Measurements from ENCODE around the gene PIK3R1. TPM values are rescaled to one million over a fixed set of nuclear protein-coding genes. Genes with fewer than 3 reads are reported as not detected.
A peak's percentile ranks its signal among the peaks of the same experiment; 100 is the strongest.

The PIK3R1 gene
- total RNA-seq, 4 donors from 2014 or later: 101 to 358 (median 190) TPM

DNA sequence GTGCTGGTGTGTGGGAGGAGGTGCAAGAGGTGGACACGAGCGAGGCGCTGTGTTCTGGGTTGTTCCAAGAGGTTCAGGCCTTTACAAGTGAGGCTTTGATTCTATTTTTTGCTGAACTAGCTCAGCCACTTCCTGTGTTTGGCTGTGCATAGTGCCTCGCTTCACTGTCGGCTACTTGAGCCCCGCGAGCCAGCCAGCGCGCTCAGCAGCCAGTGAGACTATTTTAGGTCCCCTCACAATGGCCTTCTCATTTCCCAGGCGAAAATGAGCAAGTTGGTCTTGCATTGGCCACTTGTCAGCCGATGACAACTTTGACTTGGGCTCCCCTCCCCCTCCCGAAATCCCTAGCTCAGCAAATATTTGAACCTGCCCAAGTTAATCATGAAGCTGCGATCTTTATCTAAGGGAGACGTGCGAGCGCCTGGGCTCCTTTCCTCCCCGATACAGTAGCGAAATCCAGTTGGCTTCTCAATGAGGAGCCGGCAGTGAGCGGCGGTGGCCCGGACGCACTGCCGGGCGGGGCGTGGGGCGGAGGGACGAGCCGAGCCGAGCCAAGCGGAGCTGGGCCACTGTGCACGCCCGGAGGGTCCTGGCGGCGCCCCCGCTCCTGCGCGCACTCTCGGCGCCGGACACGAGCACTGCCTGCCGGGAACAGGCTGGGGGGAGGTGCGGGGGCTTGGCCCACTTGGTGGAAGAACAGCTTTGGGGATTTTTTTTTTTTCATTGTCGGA lies 72.6 kb downstream of the PIK3R1 start:
- TF ChIP-seq, protein P1, sequence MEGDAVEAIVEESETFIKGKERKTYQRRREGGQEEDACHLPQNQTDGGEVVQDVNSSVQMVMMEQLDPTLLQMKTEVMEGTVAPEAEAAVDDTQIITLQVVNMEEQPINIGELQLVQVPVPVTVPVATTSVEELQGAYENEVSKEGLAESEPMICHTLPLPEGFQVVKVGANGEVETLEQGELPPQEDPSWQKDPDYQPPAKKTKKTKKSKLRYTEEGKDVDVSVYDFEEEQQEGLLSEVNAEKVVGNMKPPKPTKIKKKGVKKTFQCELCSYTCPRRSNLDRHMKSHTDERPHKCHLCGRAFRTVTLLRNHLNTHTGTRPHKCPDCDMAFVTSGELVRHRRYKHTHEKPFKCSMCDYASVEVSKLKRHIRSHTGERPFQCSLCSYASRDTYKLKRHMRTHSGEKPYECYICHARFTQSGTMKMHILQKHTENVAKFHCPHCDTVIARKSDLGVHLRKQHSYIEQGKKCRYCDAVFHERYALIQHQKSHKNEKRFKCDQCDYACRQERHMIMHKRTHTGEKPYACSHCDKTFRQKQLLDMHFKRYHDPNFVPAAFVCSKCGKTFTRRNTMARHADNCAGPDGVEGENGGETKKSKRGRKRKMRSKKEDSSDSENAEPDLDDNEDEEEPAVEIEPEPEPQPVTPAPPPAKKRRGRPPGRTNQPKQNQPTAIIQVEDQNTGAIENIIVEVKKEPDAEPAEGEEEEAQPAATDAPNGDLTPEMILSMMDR (IDR thresholded peaks at IDR 0.05): no peak
- TF ChIP-seq POLR2A (IDR thresholded peaks at IDR 0.05): peak in 1 of 2 donors; percentile 33
- peak; percentile 66 to 72 for DNase-seq
- Histone ChIP-seq H3K9me3 (no peaks in the 10 kb centered on the region), H3K4me3 (peak overlapping the region; percentile 47 to 55), H3K4me1 (peaks cover 0 to 15% of the 10 kb centered on the region in 2 donors), H3K27me3 (no peaks in the 10 kb centered on the region), H3K36me3 (no peaks in the 10 kb centered on the region), H3K27ac (peak overlapping the region; percentile 93 to 95)
- intact Hi-C loops (cut with DNase I; ENCODE audit: low total_unique reads): loop anchor here (5.0 to 10.0 kb wide), 2 partner anchors 177 to 674 kb away; no protein-coding TSS in a partner anchor

DNA sequence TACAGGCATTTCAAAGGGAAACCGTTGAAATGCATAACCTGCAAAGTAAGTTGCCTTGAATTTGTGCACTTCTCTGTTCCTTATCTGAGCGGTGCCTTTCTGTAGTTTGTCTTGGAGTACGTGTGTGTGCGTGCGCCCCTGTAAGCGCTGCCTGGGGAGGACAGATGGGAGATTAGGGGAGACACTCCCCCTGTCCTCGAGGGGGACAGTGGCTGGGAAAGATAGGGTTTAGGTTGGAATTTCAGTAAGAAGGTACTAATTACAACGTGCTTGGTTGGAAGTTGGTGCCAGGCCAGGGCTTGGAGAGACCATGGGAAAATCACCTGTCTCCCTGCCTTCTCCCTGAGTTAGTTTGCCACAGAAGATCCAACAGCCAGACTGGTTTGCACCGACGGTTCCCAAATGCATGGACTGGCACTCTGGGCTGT lies 73.2 kb downstream of the PIK3R1 start:
- peak in 1 of 2 donors; percentile 55 for DNase-seq
- intact Hi-C loops (cut with DNase I; ENCODE audit: low total_unique reads): loop anchor here (5.0 to 10.0 kb wide), 2 partner anchors 176 to 674 kb away; no protein-coding TSS in a partner anchor
- Histone ChIP-seq H3K9me3 (no peaks in the 10 kb centered on the region), H3K4me1 (peaks cover 0 to 15% of the 10 kb centered on the region in 2 donors), H3K36me3 (no peaks in the 10 kb centered on the region), H3K27me3 (no peaks in the 10 kb centered on the region), H3K4me3 (peak overlapping the region; percentile 47 to 55), H3K27ac (peak overlapping the region; percentile 93 to 95)
- TF ChIP-seq, protein P1 (IDR thresholded peaks at IDR 0.05): no peak
- no peak for TF ChIP-seq POLR2A (IDR thresholded peaks at IDR 0.05)

DNA sequence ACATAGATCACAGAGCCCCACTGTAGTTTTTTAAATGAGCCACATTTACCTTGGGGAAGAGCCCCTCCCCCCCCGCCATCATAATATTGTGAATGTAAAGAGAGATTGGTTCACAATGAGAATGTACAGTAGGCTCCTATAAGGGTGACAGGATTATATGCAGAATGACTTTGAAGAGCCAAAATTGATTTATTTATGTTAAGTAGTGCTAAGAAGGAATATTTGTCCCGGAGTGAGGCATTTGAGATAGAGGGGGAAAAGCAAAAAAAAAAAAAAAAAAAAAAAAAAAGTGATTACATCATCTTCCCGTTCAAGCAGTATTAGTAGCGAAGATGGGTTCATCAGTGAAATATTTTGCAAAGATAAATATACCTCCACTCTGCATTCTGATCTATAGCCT lies 73.9 kb downstream of the PIK3R1 start:
- TF ChIP-seq, protein P1 (IDR thresholded peaks at IDR 0.05): no peak
- TF ChIP-seq POLR2A (IDR thresholded peaks at IDR 0.05): no peak
- Histone ChIP-seq H3K9me3 (no peaks in the 10 kb centered on the region), H3K27me3 (no peaks in the 10 kb centered on the region), H3K36me3 (no peaks in the 10 kb centered on the region), H3K4me1 (peaks cover 0 to 15% of the 10 kb centered on the region in 2 donors), H3K4me3 (peak overlapping the region; percentile 47 to 55), H3K27ac (peak overlapping the region; percentile 93 to 95)
- intact Hi-C loops (cut with DNase I; ENCODE audit: low total_unique reads): loop anchor here (5.0 to 10.0 kb wide), 2 partner anchors 175 to 673 kb away; no protein-coding TSS in a partner anchor
- DNase-seq: no peak

DNA sequence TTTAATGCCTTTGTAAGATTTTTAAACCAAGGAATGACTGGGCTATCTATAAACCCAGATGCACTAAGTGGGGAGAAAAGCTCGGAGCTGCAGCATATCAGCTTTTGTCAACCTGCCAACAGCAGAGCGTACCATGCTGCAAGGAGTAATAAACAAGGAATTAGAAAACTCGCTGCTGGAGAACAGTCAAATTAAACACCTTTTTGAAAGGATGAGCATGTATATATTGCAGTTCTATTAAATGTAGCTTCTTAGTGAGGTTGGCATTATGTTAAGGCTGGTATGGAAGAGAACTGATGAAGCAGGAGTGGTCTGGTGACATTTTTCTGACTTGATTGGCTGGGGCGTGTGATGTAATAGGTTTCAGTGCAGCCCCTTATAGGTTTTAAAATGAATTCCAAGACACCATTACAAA lies 74.7 kb downstream of the PIK3R1 start:
- Histone ChIP-seq H3K9me3 (no peaks in the 10 kb centered on the region), H3K27ac (peak overlapping the region; percentile 93 to 95), H3K4me3 (peak overlapping the region; percentile 47 to 55), H3K27me3 (no peaks in the 10 kb centered on the region), H3K4me1 (peaks cover 0 to 15% of the 10 kb centered on the region in 2 donors), H3K36me3 (no peaks in the 10 kb centered on the region)
- intact Hi-C loops (cut with DNase I; ENCODE audit: low total_unique reads): no loop called here
- DNase-seq: peak in 1 of 2 donors; percentile 78
- TF ChIP-seq, protein P1 (IDR thresholded peaks at IDR 0.05): no peak
- peak in 1 of 2 donors; percentile 6 for TF ChIP-seq POLR2A (IDR thresholded peaks at IDR 0.05)

DNA sequence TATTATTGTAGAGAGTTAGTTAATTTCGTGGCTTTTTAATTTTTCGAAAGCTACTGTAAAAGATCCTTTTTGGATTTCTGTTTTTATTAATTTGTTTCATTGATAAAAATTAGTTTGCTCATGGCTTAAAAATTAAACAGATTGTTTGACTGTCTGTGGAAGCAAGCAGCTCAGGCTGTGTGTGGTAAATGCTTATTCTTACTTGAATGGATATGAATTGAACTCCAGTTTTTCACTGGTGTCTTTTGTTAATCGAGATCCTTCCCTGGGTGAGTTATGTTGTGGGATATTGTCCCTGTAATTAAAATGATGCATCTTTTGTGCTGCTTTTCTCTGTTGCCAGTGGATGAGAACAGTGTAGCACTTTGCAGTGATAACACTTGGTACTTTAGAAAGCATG lies 75.3 kb downstream of the PIK3R1 start:
- TF ChIP-seq, protein P1 (IDR thresholded peaks at IDR 0.05): no peak
- no peak for TF ChIP-seq POLR2A (IDR thresholded peaks at IDR 0.05)
- Histone ChIP-seq H3K36me3 (no peaks in the 10 kb centered on the region), H3K9me3 (no peaks in the 10 kb centered on the region), H3K27me3 (no peaks in the 10 kb centered on the region), H3K4me1 (peaks cover 0 to 11% of the 10 kb centered on the region in 2 donors), H3K4me3 (peak overlapping the region; percentile 47 to 55), H3K27ac (peak overlapping the region; percentile 93 to 95)
- DNase-seq: no peak
- intact Hi-C loops (cut with DNase I; ENCODE audit: low total_unique reads): no loop called here
